BLaER1 (cell line): ENCODE data around the gene BEND7.

ENCODE experiments used
- H3K27ac ChIP-seq: shearing (Covaris generic); formaldehyde crosslinking; 2 replicates; pipeline ENCODE4 v1.8.1; 2022
- H3K27me3 ChIP-seq: shearing (Covaris generic); formaldehyde crosslinking; 2 replicates; pipeline ENCODE4 v1.8.1; 2022
- H3K36me3 ChIP-seq: shearing (Covaris generic); formaldehyde crosslinking; 2 replicates; pipeline ENCODE4 v1.8.1; 2022
- H3K4me1 ChIP-seq: shearing (Covaris generic); formaldehyde crosslinking; 2 replicates; pipeline ENCODE4 v1.8.1; 2022
- H3K4me2 ChIP-seq: shearing (Covaris generic); formaldehyde crosslinking; 2 replicates; pipeline ENCODE4 v1.8.1; 2022
- H3K4me3 ChIP-seq: shearing (Covaris generic); formaldehyde crosslinking; 2 replicates; pipeline ENCODE4 v1.8.1; 2022
- H3K9ac ChIP-seq: shearing (Covaris generic); formaldehyde crosslinking; 2 replicates; pipeline ENCODE4 v1.8.1; 2022
- H3K9me3 ChIP-seq: shearing (Covaris generic); formaldehyde crosslinking; 2 replicates; pipeline ENCODE4 v1.8.1; 2022
- H4K20me1 ChIP-seq: shearing (Covaris generic); formaldehyde crosslinking; 2 replicates; pipeline ENCODE4 v1.8.1; 2022
- Cebpa-rat ChIP-seq: shearing (Covaris generic); IDR thresholded peaks from 2 replicates; pipeline ENCODE4 v1.8.1; 2022

The BEND7 gene

DNA sequence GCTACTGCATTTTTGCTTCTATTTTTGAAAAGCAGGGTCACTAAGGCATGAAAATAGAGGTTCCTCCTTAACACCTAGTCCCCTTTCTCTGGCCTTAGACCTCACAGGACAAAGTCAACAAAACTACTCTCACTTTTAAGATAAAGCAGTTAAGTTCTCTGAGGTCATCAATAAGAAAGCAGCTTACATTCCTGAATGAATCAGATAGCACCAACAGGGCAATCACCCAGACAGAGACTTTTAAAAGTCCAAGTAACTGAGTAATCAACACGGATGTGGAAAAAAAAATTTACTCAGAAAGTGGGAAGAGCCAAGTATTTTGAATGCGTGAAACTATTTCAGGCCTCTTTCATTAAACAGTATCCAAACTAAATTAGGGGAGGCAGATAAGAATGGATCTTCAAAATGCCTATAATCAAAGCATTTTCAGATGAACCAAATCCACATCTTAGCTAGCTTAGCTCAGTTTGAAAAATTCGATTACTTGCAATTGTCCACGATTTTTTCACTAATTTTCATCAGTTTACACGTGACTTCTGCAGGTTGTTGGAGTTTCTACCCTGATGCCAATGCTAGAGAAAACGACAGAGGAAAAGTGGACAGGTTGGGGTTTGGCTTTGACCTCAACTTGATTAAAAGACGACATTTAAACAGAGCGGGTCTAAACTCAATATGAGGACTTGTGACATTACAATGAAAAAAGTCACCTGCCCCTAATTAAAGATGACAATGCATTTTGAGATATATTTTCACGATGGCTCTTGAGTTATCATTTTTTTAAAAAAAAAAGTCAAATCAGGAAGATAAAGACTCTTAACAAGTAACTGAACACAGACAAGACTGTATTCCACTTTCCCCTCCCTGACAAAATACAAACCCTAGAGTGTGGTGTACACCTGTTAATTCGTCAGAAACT, 1.6 kb downstream of the BEND7 start:
- Histone ChIP-seq H3K36me3 (no peaks in the 10 kb centered on the region), H3K4me2 (no peak overlapping the region), H3K27ac (no peak overlapping the region), H4K20me1 (peaks cover 22% of the 10 kb centered on the region), H3K4me1 (peaks cover 12% of the 10 kb centered on the region), H3K4me3 (no peak overlapping the region), H3K9ac (no peak overlapping the region), H3K9me3 (no peaks in the 10 kb centered on the region), H3K27me3 (peaks cover 61% of the 10 kb centered on the region)
- TF ChIP-seq Cebpa-rat: no peak

DNA sequence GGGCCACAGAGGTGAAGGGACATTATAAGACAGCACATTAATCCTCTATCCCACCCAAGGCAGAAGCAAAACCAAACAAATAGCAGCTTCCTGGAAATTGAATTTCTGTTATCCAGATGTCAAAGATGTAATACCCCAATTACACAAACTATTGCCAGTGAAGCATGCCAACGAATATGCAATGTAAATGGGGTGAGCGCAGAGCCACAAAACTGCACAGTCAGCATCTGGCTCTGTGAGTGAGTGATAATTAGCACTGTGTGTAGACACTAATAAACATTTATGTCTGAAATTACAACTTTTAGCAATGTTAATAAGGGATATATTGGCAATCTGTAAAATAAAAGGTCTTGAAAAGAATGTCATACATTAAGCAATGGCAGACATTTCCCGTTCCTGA, 3.2 kb downstream of the BEND7 start:
- H3K9me3 ChIP-seq: no peaks in the 10 kb centered on the region
- H3K4me1 ChIP-seq: peaks cover 12% of the 10 kb centered on the region
- no peak overlapping the region for H3K4me3 ChIP-seq
- no peak overlapping the region for H3K27ac ChIP-seq
- no peak overlapping the region for H3K9ac ChIP-seq
- H3K36me3 ChIP-seq: no peaks in the 10 kb centered on the region
- peaks cover 59% of the 10 kb centered on the region for H3K27me3 ChIP-seq
- TF ChIP-seq Cebpa-rat: no peak
- no peak overlapping the region for H3K4me2 ChIP-seq
- peaks cover 22% of the 10 kb centered on the region for H4K20me1 ChIP-seq

DNA sequence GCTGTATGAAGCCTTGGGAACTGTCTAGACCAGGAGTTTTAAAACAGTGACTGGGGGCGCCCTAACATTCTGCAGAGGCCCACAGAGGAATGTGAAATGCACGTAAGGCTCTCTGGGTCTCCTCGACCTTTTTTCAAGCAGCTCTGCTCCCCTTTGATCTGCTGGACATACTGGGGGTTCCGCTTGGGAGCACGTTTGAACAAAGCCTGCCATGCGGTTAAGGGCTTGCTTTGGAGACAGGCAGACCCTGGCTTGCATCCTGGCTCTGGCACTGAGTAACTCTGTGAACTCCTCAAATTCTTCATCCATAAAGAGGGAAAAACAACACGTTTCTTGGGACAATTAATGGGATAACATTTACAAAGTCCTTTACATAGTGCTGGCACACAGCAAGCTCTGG, 7.8 kb downstream of the BEND7 start:
- no peak overlapping the region for H3K9ac ChIP-seq
- no peaks in the 10 kb centered on the region for H3K36me3 ChIP-seq
- peaks cover 13% of the 10 kb centered on the region for H3K27me3 ChIP-seq
- no peaks in the 10 kb centered on the region for H3K4me1 ChIP-seq
- no peak overlapping the region for H3K4me3 ChIP-seq
- H4K20me1 ChIP-seq: no peaks in the 10 kb centered on the region
- H3K27ac ChIP-seq: no peak overlapping the region
- no peaks in the 10 kb centered on the region for H3K9me3 ChIP-seq
- no peak for TF ChIP-seq Cebpa-rat
- no peak overlapping the region for H3K4me2 ChIP-seq

DNA sequence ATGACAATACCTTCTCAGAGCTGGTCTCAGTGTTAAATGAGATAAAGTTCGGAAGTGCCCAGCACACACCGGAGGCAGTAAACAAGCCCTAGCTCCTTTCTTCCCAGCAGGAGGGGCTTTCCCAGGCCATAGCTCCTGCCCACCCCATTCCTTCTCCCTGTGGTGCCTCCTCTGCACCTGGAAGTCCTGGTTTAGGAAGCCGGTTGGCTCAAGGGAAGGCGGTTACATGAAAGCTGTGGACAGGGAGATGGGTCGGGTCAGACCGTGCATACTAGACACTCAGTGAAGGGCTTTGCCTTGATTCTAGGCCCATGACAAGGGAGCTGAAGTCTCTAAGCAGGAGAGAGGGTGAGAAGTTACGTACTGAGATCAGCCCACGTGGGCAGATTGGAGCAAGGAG, 8.6 kb downstream of the BEND7 start:
- no peak for TF ChIP-seq Cebpa-rat
- Histone ChIP-seq H3K27ac (no peak overlapping the region), H3K36me3 (no peaks in the 10 kb centered on the region), H3K27me3 (peaks cover 5% of the 10 kb centered on the region), H3K4me3 (no peak overlapping the region), H3K4me1 (no peaks in the 10 kb centered on the region), H4K20me1 (no peaks in the 10 kb centered on the region), H3K9ac (no peak overlapping the region), H3K9me3 (no peaks in the 10 kb centered on the region), H3K4me2 (no peak overlapping the region)

DNA sequence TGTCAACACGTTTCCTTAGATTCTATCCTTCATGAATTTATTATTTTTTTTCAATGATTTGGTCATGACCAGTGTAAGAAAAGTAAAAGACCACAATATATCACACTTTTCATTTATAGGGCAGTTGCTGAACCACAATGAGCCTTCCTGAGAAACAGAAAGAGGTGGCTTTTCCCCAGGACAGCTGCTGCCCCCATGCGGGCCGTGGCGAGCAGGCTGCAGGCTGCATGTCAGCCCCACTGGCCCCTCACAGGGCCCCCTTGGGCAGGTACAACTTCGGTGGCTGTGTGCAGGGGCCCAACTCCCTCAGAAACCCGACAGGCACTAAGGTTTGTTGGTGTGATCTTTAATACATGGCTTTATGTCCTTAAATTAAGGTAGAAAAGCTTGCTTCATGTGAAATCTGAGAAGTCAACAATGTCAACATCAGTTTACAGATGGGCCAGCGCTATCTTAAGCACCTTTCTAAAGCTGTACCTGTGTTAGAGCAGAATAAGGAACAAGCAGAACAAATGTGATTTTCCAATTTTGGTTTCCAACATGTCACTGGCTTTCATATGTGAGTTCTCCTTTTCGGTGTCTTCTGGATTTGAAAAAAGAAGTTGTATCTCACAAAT, 10.6 kb downstream of the BEND7 start:
- H3K9me3 ChIP-seq: no peaks in the 10 kb centered on the region
- no peaks in the 10 kb centered on the region for H3K4me1 ChIP-seq
- H3K27me3 ChIP-seq: no peaks in the 10 kb centered on the region
- H4K20me1 ChIP-seq: no peaks in the 10 kb centered on the region
- no peak overlapping the region for H3K27ac ChIP-seq
- TF ChIP-seq Cebpa-rat: no peak
- H3K4me3 ChIP-seq: no peak overlapping the region
- H3K36me3 ChIP-seq: no peaks in the 10 kb centered on the region
- H3K4me2 ChIP-seq: no peak overlapping the region
- H3K9ac ChIP-seq: no peak overlapping the region

DNA sequence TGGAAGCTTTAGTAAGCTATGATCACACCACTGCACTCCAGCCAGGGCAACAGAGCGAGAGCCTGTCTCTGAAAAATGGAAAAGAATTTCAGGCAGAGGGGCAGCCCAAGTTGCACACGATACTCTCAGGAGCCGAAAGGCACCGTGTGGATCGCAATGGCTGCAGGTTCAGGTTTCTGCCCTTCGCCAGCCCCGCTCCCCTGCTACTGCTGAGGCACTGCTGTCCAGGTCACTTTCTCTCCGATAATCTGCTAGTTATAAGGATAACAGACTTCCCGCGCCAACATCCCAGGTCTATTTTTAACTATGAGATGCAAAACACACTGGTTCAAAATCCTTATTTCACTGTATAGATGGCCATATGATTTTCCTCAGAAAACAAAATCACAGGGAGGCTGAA, 11.1 kb downstream of the BEND7 start:
- no peaks in the 10 kb centered on the region for H3K9me3 ChIP-seq
- H3K9ac ChIP-seq: no peak overlapping the region
- H4K20me1 ChIP-seq: no peaks in the 10 kb centered on the region
- H3K27me3 ChIP-seq: no peaks in the 10 kb centered on the region
- no peak overlapping the region for H3K4me2 ChIP-seq
- no peaks in the 10 kb centered on the region for H3K36me3 ChIP-seq
- H3K27ac ChIP-seq: no peak overlapping the region
- TF ChIP-seq Cebpa-rat: no peak
- H3K4me1 ChIP-seq: no peaks in the 10 kb centered on the region
- H3K4me3 ChIP-seq: no peak overlapping the region

DNA sequence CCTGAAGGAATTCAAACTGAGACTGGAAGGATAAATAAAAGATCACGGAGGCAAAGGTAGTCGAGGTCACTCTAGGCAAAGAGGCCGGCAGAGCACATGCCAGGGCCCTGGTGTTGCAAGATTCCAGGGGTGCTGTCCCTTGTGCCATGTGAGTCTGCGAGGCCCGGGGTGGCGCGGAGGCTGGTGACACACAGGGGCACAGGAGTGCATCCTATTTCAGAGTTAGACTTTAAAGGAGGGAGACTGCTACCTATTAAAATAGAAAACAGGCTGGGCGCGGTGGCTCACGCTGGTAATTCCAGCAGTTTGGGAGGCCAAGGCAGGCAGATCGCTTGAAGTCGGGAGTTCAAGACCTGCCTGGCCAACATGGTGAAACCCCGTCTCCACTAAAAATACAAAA, 12.6 kb downstream of the BEND7 start:
- H3K36me3 ChIP-seq: no peaks in the 10 kb centered on the region
- no peak overlapping the region for H3K9ac ChIP-seq
- no peaks in the 10 kb centered on the region for H3K9me3 ChIP-seq
- no peak overlapping the region for H3K27ac ChIP-seq
- H3K27me3 ChIP-seq: no peaks in the 10 kb centered on the region
- H3K4me2 ChIP-seq: no peak overlapping the region
- no peaks in the 10 kb centered on the region for H4K20me1 ChIP-seq
- no peak overlapping the region for H3K4me3 ChIP-seq
- H3K4me1 ChIP-seq: no peaks in the 10 kb centered on the region
- TF ChIP-seq Cebpa-rat: no peak

DNA sequence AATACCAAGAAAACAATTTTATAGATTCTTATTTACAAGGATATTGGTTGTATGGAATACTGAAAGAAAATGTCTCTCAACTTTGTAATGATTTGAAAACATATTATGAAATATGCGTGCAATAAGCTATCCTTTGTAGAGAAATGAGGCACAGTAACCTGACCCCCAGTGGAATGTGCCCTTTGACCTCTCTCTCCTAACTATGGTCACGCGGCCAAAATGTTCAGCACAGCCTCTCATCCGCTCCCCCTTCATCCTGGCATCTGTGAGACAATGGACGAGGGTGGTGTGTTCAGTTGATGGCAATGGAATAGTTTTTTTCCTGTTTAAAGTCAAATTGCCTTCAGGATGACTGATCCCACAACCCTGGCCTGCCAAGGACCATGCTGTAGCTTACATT, 13.3 kb downstream of the BEND7 start:
- H3K36me3 ChIP-seq: no peaks in the 10 kb centered on the region
- no peak overlapping the region for H3K4me2 ChIP-seq
- no peak overlapping the region for H3K27ac ChIP-seq
- no peak overlapping the region for H3K4me3 ChIP-seq
- no peak overlapping the region for H3K9ac ChIP-seq
- no peaks in the 10 kb centered on the region for H3K9me3 ChIP-seq
- H4K20me1 ChIP-seq: no peaks in the 10 kb centered on the region
- no peaks in the 10 kb centered on the region for H3K4me1 ChIP-seq
- TF ChIP-seq Cebpa-rat: no peak
- no peaks in the 10 kb centered on the region for H3K27me3 ChIP-seq

DNA sequence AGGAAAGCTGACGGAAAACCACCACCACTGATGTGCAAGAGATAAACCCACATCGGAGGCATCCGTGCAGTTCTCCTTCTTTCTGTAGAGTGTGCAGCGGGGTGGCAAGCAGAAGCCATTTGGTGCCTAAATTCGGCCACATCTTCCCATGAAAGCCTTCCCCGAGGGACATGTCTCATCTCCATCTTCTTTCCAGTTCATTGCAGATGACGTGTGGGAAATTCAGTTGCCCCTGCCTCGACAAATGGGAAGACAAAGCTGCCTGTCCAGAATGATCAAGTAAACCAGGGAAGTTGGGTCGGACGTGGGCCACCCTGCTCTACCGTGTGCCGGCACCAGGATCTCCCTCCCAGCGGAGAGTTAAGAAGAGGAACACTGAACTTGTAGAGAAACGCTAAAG, 14.5 kb downstream of the BEND7 start:
- TF ChIP-seq Cebpa-rat: no peak
- no peak overlapping the region for H3K4me3 ChIP-seq
- H4K20me1 ChIP-seq: no peaks in the 10 kb centered on the region
- no peak overlapping the region for H3K27ac ChIP-seq
- H3K27me3 ChIP-seq: no peaks in the 10 kb centered on the region
- H3K4me2 ChIP-seq: no peak overlapping the region
- no peaks in the 10 kb centered on the region for H3K4me1 ChIP-seq
- no peak overlapping the region for H3K9ac ChIP-seq
- no peaks in the 10 kb centered on the region for H3K9me3 ChIP-seq
- no peaks in the 10 kb centered on the region for H3K36me3 ChIP-seq

DNA sequence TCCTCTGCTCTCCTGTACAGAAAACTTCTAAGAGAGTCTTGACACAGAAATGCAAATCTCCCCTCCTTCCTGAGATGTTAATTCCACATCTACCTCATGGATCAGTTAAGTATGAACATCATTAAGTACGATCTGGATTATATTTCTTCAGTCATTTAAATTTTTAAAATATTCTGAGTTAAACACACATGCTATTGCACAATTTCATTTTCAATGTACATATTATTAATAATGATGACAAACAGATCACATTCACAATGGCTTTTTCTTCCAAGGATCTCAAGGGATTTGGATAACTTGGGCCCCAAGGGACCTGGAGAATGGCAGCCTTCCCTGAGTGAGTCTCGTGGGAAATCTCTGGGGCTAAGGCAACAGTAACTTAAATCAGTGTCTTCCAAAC, 16.2 kb downstream of the BEND7 start:
- H4K20me1 ChIP-seq: no peaks in the 10 kb centered on the region
- no peaks in the 10 kb centered on the region for H3K27me3 ChIP-seq
- no peak overlapping the region for H3K4me3 ChIP-seq
- H3K9ac ChIP-seq: no peak overlapping the region
- H3K4me1 ChIP-seq: no peaks in the 10 kb centered on the region
- H3K9me3 ChIP-seq: no peaks in the 10 kb centered on the region
- no peak for TF ChIP-seq Cebpa-rat
- no peak overlapping the region for H3K4me2 ChIP-seq
- no peak overlapping the region for H3K27ac ChIP-seq
- no peaks in the 10 kb centered on the region for H3K36me3 ChIP-seq
